Medulla oblongata (tissue), 1 donor: ENCODE data around the gene CAPN10.

ENCODE experiments used
- DNase-seq: peaks from one replicate; pipeline ENCODE4 v3.0.0-alpha.2; 2015; ENCODE audit errors: extremely low spot score

CAPN10 gene

GRCh38 chr2:240574386-240575100 is 12.0 kb upstream of the CAPN10 start:
- no peak for DNase-seq

GRCh38 chr2:240575101-240575965 is 11.2 kb upstream of the CAPN10 start:
- no peak for DNase-seq

- no peak for DNase-seq
Observed at GRCh38 chr2:240576036-240576435, 10.5 kb upstream of the CAPN10 start.

DNA sequence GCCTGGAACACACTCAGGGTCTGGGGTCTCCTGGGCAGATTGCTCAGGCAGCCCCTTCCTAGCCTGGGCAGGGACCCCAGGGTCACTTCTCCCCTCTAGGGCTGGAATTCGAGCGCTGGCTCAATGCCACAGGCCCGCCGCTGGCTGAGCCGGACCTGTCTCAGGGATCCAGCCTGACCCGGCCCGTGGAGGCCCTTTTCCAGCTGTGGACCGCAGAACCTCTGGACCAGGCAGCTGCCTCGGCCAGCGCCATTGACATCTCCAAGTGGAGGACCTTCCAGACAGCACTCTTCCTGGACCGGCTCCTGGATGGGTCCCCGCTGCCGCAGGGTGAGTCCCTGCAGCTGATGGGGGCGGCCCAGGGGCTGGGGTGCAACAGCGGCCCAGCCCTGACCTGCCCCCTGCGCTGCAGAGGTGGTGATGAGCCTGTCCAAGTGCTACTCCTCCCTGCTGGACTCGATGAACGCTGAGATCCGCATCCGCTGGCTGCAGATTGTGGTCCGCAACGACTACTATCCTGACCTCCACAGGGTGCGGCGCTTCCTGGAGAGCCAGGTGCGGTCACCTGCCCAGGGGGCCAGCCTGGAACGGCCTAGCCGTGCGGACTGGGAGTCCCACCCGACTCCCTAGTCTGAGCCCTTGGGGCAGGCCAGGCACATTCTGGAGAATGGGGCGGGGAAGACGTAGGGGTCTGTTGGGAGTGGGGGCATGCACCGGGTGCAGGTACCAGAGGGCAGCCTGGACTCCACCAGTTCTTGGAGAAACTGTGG is 9.9 kb upstream of the CAPN10 start:
- no peak for DNase-seq

- no peak for DNase-seq
Observed at GRCh38 chr2:240577281-240578109, 9.0 kb upstream of the CAPN10 start.

GRCh38 chr2:240578110-240578450 is 8.5 kb upstream of the CAPN10 start:
- DNase-seq, result no peak

DNA sequence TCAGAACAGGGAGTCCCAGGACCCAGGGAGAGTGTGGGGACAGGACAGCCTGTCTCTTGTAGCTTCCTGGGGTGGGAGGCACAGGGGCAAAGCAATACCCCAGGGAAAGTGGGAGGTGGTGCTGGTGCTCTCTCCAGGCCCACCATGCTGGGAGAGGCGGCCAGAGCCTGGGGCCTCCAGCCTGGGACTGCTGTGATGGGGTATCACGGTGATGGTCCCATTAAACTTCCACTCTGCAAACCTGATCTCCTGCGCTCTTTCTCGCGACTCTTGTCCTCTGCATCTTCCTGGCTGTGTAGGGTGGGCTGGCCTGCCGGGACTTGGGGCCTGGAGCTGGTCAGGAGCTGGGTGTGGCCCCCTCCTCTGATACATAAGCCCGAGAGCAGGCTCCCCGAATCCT is 8.0 kb upstream of the CAPN10 start:
- no peak for DNase-seq

DNA sequence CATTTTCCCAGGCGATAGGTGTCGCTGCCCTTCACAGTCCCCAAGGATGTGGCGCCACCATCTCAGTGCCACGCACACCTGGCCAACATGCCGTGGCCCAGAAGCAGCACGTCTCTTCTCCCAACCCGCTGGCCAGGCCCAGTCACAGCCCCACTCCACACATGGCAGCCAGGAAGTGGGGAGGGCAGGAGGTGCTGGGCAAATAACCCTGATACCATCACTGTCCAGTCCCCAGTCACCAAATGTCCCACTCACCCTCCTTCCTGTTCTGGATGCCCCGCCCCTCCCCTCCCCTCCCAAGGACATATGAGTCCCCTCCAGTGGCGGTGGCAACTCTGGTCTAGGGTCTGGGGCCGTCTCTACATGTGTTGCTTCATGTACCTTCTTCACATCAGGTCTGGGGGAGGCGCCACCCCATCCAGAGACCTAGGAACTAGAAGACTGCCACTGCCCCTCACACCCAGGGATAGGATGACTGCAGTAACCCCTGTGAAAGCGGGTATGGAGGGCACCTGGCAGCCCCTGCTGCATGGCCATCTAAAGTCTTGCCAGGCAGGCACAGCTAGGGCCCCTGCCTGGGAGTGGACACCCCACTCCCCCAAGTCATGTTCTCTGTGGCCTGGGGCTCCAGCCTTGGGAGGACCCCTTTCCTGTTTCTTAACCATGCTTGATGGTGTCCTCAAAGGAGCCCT is 7.3 kb upstream of the CAPN10 start:
- DNase-seq, result no peak

- DNase-seq, result no peak
Observed at GRCh38 chr2:240579771-240580614, 6.5 kb upstream of the CAPN10 start.

DNA sequence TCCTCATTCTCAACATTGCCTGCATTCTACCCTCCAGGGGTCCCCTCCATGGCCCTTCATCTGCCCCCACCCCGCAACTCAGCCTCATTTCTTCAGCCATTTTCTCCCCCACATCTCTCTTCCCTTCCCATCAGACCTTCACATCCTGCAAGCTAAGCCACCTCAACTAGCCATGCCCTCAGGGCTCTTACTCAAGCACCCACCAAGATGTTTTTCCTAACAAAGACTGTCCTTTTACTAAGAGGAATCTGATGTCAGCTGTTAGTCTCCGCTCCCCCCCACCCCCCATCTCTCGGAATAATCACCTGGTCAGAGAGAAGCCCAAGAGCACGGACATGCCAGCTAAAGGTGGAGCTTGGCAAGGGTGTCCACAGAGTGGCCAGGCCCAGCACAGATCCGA is 4.7 kb upstream of the CAPN10 start:
- DNase-seq, result no peak

DNA sequence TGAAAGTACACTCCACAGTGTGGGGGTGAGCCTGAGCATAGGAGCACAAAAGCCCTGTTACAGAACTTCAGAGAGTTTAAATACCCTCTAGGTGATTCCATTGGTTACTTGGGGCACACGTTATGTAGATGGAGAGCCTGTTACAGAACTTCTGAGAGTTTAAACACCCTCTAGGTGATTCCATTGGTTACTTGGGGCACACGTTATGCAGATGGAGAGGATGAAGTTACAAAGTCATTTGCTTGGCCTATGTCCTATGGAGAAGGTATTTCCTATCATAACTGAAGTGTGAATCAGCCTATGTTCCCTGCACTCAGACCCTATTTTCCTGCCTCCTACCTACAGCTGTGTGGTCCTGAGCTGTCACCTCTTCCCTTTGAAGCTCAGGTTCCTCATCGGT is 3.8 kb upstream of the CAPN10 start:
- DNase-seq, result no peak

GRCh38 chr2:240583774-240584173 is 2.8 kb upstream of the CAPN10 start:
- no peak for DNase-seq

DNA sequence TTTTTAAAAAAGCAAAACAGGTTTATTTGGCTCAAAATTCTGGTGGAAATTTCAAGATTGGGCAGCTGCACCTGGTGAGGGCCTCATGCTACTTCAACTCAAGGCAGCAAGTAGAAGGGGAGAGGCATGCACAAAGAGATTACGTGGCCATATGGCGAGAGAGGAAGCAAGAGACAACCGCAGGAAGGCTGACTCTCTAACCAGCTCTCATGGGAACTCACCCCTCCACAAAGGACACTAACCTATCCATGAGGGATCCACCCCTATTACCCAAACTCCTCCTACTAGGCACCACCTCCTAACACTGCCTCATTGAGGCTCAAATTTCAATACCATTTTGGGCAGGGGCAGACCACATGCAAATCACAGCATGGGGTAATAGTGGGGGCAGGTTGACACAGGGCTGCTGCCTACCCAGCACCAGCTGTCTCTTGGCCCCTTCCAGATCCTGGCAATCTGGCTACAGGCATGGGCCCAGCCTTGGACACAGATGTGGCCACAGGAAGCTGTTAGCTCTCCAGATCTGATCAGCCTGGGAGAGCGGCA is 2.0 kb upstream of the CAPN10 start:
- no peak for DNase-seq

DNA sequence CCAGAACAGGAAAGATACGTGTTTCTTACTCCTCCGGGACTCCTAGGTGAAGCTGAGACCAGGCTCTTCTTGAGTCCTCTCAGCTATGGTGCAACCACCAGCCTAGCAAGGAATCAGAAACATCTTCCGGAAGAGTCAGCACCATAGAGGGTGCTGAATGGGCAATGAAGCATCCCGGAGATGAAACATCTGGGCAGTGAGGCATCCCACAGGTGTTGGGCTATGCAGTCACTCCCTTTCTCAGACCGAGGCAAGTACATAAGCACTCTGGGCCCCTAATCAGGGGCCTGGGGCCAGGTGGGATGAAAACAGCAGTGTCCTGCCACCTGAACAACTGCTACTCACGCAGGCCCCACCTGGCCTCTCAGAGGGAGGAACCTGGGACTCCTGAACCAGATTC is 1.4 kb upstream of the CAPN10 start:
- DNase-seq, result no peak

GRCh38 chr2:240585681-240586197 is 795 bp upstream of the CAPN10 start:
- DNase-seq, result no peak

GRCh38 chr2:240586919-240587800 is 626 bp downstream of the CAPN10 start:
- DNase-seq, result no peak

DNA sequence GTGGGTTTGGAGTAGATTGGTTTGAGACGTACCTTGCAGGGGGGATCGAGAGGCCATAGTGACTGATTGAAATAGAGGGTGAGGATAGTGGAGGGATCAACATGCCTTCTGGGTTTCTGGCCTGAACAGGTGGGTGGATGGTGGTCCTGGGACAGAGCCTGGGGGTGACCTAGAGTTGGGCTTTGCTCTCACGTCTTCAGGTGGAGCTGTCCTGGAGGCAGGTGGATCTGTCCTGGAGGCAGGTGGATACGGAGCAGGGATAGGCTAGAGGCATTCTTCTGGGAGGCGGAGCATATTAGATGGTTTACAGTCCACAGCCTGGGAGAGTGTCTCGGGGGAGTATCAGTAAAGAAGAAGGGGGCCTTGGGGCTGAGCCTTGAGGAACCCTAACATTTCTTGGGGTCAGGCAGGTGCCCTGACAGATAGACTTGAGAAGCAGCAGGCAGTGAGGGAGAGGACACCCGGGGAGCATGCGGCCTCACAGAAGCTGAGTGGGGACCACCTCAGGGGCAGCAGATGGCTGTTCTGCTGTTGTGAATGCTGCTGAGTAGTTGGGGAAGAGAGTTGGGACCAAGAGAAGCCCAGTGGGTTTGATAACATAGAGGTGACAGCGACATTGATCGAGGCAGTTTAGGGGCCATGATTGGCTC is 1.6 kb downstream of the CAPN10 start:
- DNase-seq, result no peak

GRCh38 chr2:240588669-240589068 is 2.1 kb downstream of the CAPN10 start:
- no peak for DNase-seq
